Measurements from ENCODE around the gene PRR23B. TPM values are rescaled to one million over a fixed set of nuclear protein-coding genes. Genes with fewer than 3 reads are reported as not detected.

Gene PRR23B
- total RNA-seq: not detected

GRCh38 chr3:139020868-139021234 lies at the start of gene PRR23B:
PRR23B (minus strand) TSS chr3:139020926; CDS start chr3:139020661, 265 bp downstream.

GRCh38 chr3:139044366-139045210 lies 23.9 kb upstream of the PRR23B start, which contains the start of gene PRR23C:
PRR23C (minus strand) TSS chr3:139044892; CDS start chr3:139044620, 272 bp downstream.

GRCh38 chr3:139006051-139006716 lies 14.5 kb downstream of the PRR23B start, which contains the start of gene PRR23A:
PRR23A (minus strand) TSS chr3:139006268; CDS start chr3:139006268, 0 bp downstream.

Other genes starting within 250 kb of the PRR23B start
- 52.6 TPM for gene PIK3CB, start 186.0 kb downstream of the PRR23B start, total RNA-seq
- gene FOXL2, start 73.8 kb downstream of the PRR23B start, total RNA-seq: 0.46 TPM
- gene FOXL2NB, start 73.7 kb downstream of the PRR23B start, total RNA-seq: 0.46 TPM
- not detected for gene PRR23A, start 14.7 kb downstream of the PRR23B start, total RNA-seq
- not detected for gene PRR23C, start 24.0 kb upstream of the PRR23B start, total RNA-seq